Measurements from ENCODE around the gene CPZ.
"Not testable (repeated sequence)": the region's sequence is repeated elsewhere in the genome, so short reads cannot be mapped to it uniquely, and the experiment has no call there.

Gene CPZ

GRCh38 chr4:8613421-8614364 lies 21.1 kb downstream of the CPZ start:
- DNase-seq, result no peak

- no peak for DNase-seq
Measured at GRCh38 chr4:8614365-8615193, 22.0 kb downstream of the CPZ start.

GRCh38 chr4:8615366-8615765 lies 22.8 kb downstream of the CPZ start:
- DNase-seq, result no peak

- DNase-seq, result no peak
Measured at GRCh38 chr4:8615921-8616787, 23.6 kb downstream of the CPZ start.

- no peak for DNase-seq
Measured at GRCh38 chr4:8616831-8617230, 24.3 kb downstream of the CPZ start.

- DNase-seq, result no peak
Measured at GRCh38 chr4:8617486-8618040, 25.0 kb downstream of the CPZ start.

- DNase-seq, result no peak
Measured at GRCh38 chr4:8618421-8618820, 25.9 kb downstream of the CPZ start.

GRCh38 chr4:8618961-8619720 lies 26.6 kb downstream of the CPZ start:
- no peak for DNase-seq

GRCh38 chr4:8621135-8621534 lies 28.6 kb downstream of the CPZ start:
- DNase-seq, result not testable (repeated sequence)

GRCh38 chr4:8624601-8625272 lies 32.2 kb downstream of the CPZ start:
- DNase-seq, result not testable (repeated sequence)

- DNase-seq, result not testable (repeated sequence)
Measured at GRCh38 chr4:8630240-8630905, 37.8 kb downstream of the CPZ start.

GRCh38 chr4:8631896-8632295 lies 39.3 kb downstream of the CPZ start:
- not testable (repeated sequence) for DNase-seq

- DNase-seq, result not testable (repeated sequence)
Measured at GRCh38 chr4:8634773-8635172, 42.2 kb downstream of the CPZ start.

GRCh38 chr4:8635897-8636554 lies 43.5 kb downstream of the CPZ start:
- DNase-seq, result not testable (repeated sequence)

GRCh38 chr4:8637456-8637984 lies 45.0 kb downstream of the CPZ start:
- no peak for DNase-seq

- DNase-seq, result peak; percentile 1
Measured at GRCh38 chr4:8639021-8639420, 46.5 kb downstream of the CPZ start.

GRCh38 chr4:8639777-8640720 lies 47.5 kb downstream of the CPZ start:
- no peak for DNase-seq

GRCh38 chr4:8640816-8641215 lies 48.3 kb downstream of the CPZ start:
- DNase-seq, result no peak
